BLaER1 (cell line): ENCODE data around the gene DEFB113.
A peak's percentile ranks its signal among the peaks of the same experiment; 100 is the strongest.

Experiments used
- H3K27ac ChIP-seq: shearing (Covaris generic); formaldehyde crosslinking; 2 replicates; pipeline ENCODE4 v1.8.1; 2022
- H3K27me3 ChIP-seq: shearing (Covaris generic); formaldehyde crosslinking; 2 replicates; pipeline ENCODE4 v1.8.1; 2022
- H3K36me3 ChIP-seq: shearing (Covaris generic); formaldehyde crosslinking; 2 replicates; pipeline ENCODE4 v1.8.1; 2022
- H3K4me1 ChIP-seq: shearing (Covaris generic); formaldehyde crosslinking; 2 replicates; pipeline ENCODE4 v1.8.1; 2022
- H3K4me2 ChIP-seq: shearing (Covaris generic); formaldehyde crosslinking; 2 replicates; pipeline ENCODE4 v1.8.1; 2022
- H3K4me3 ChIP-seq: shearing (Covaris generic); formaldehyde crosslinking; 2 replicates; pipeline ENCODE4 v1.8.1; 2022
- H3K9ac ChIP-seq: shearing (Covaris generic); formaldehyde crosslinking; 2 replicates; pipeline ENCODE4 v1.8.1; 2022
- H3K9me3 ChIP-seq: shearing (Covaris generic); formaldehyde crosslinking; 2 replicates; pipeline ENCODE4 v1.8.1; 2022
- H4K20me1 ChIP-seq: shearing (Covaris generic); formaldehyde crosslinking; 2 replicates; pipeline ENCODE4 v1.8.1; 2022
- Cebpa-rat ChIP-seq: shearing (Covaris generic); IDR thresholded peaks from 2 replicates; pipeline ENCODE4 v1.8.1; 2022

DEFB113 gene, protein sequence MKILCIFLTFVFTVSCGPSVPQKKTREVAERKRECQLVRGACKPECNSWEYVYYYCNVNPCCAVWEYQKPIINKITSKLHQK

DNA sequence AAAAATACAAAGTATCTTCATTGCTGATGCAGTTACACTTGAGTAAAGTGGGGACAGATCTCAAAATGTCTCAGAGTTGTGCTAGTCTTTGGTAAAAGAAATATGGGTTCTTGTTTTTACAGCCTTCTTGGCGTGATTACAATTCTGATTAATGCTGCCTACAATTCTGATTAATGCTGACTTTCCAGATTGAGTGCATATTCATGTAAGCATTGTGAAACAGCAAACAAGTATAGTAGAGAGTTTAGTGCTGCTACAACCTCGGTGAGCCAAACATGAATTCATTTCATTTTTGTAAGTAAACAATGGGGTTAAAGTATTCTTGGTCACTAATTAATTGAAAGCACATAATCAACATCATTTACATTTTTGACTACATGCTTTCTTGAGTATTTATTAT is at the start of gene DEFB113:
Gene DEFB113 (minus strand): TSS at position 21 of the 400 bp plus-strand sequence. CDS start 0 bp downstream, at position 21.
- Histone ChIP-seq H4K20me1 (no peaks in the 10 kb centered on the region), H3K4me2 (no peak within 1 kb of the TSS), H3K9ac (no peak within 1 kb of the TSS), H3K4me3 (no peak within 1 kb of the TSS), H3K36me3 (no peaks in the 10 kb centered on the region), H3K27me3 (no peaks in the 10 kb centered on the region), H3K27ac (no peak within 1 kb of the TSS), H3K4me1 (no peaks in the 10 kb centered on the region), H3K9me3 (no peaks in the 10 kb centered on the region)
- no peak for TF ChIP-seq Cebpa-rat

GRCh38 chr6:50007819-50008218 is 38.4 kb upstream of the DEFB113 start:
- no peak for TF ChIP-seq Cebpa-rat
- Histone ChIP-seq H3K36me3 (no peaks in the 10 kb centered on the region), H3K4me1 (no peaks in the 10 kb centered on the region)

DNA sequence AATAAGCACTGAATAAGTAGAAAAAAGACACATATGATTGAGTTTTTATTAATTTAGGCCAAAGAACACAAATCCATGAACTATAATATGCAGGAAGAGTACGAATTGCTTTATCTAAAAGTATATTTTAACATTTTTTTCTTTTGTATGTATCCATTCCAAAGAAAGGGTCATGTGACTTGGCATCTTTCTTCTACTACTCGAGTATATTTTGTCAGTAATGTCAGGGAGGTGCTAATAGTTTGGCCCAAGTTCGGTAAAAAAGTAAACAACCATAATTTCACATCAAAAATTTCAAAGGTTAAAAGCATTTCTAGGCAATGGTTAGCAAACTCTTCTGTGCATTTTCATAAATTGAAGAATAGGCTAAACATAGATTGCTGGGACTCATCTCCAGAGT is 33.7 kb upstream of the DEFB113 start:
- no peak for TF ChIP-seq Cebpa-rat
- no peaks in the 10 kb centered on the region for H3K4me1 ChIP-seq
- H3K27ac ChIP-seq: no peak overlapping the region
- no peaks in the 10 kb centered on the region for H3K27me3 ChIP-seq
- H3K36me3 ChIP-seq: no peaks in the 10 kb centered on the region
- no peak overlapping the region for H3K4me3 ChIP-seq
- no peaks in the 10 kb centered on the region for H4K20me1 ChIP-seq
- no peak overlapping the region for H3K9ac ChIP-seq
- no peak overlapping the region for H3K4me2 ChIP-seq
- no peaks in the 10 kb centered on the region for H3K9me3 ChIP-seq

More at GRCh38 chr6:50007819-50008218, 38.4 kb upstream of the DEFB113 start:
- H4K20me1 ChIP-seq: no peaks in the 10 kb centered on the region
- H3K4me2 ChIP-seq: no peak overlapping the region
- H3K27me3 ChIP-seq: no peaks in the 10 kb centered on the region
- H3K9ac ChIP-seq: no peak overlapping the region
- H3K27ac ChIP-seq: no peak overlapping the region
- no peak overlapping the region for H3K4me3 ChIP-seq
- H3K9me3 ChIP-seq: no peaks in the 10 kb centered on the region

- no peak overlapping the region for H3K27ac ChIP-seq
- H4K20me1 ChIP-seq: no peaks in the 10 kb centered on the region
- no peak overlapping the region for H3K4me3 ChIP-seq
- H3K9me3 ChIP-seq: no peaks in the 10 kb centered on the region
- no peaks in the 10 kb centered on the region for H3K27me3 ChIP-seq
- no peak overlapping the region for H3K4me2 ChIP-seq
- H3K4me1 ChIP-seq: no peaks in the 10 kb centered on the region
- no peak overlapping the region for H3K9ac ChIP-seq
- no peaks in the 10 kb centered on the region for H3K36me3 ChIP-seq
- no peak for TF ChIP-seq Cebpa-rat
Measured at GRCh38 chr6:49995278-49995677, 25.9 kb upstream of the DEFB113 start.

DNA sequence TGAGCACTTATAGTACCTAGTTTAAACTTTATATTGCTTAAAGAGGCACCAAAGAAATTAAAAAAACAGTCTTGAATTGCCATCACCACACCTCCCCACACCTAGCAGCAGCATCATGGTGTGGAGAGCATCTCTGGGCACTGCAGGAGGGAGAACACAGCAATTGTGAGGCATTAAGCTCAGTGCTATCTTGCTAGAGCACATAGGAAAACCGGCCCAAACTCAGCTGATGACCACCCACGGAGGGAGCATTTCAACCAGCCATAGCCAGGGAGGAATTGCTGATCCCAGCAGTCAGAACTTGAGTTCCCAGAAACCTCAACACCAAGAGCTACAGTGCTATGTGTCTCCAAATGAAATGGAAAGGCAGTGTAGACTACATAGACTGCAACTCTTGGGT is 19.5 kb upstream of the DEFB113 start:
- no peak overlapping the region for H3K27ac ChIP-seq
- no peak for TF ChIP-seq Cebpa-rat
- H3K4me3 ChIP-seq: no peak overlapping the region
- no peaks in the 10 kb centered on the region for H3K27me3 ChIP-seq
- H3K4me2 ChIP-seq: no peak overlapping the region
- H3K9me3 ChIP-seq: no peaks in the 10 kb centered on the region
- no peak overlapping the region for H3K9ac ChIP-seq
- no peaks in the 10 kb centered on the region for H3K4me1 ChIP-seq
- H3K36me3 ChIP-seq: no peaks in the 10 kb centered on the region
- no peaks in the 10 kb centered on the region for H4K20me1 ChIP-seq

- no peaks in the 10 kb centered on the region for H3K36me3 ChIP-seq
- no peak overlapping the region for H3K27ac ChIP-seq
- no peak overlapping the region for H3K9ac ChIP-seq
- H3K27me3 ChIP-seq: no peaks in the 10 kb centered on the region
- H3K4me3 ChIP-seq: no peak overlapping the region
- no peaks in the 10 kb centered on the region for H3K9me3 ChIP-seq
- H3K4me1 ChIP-seq: no peaks in the 10 kb centered on the region
- TF ChIP-seq Cebpa-rat: no peak
- no peak overlapping the region for H3K4me2 ChIP-seq
- H4K20me1 ChIP-seq: no peaks in the 10 kb centered on the region
Measured at GRCh38 chr6:49987749-49988148, 18.3 kb upstream of the DEFB113 start.

GRCh38 chr6:49986551-49986950 is 17.1 kb upstream of the DEFB113 start:
- H3K4me3 ChIP-seq: no peak overlapping the region
- no peak overlapping the region for H3K9ac ChIP-seq
- H3K4me1 ChIP-seq: no peaks in the 10 kb centered on the region
- H3K27me3 ChIP-seq: no peaks in the 10 kb centered on the region
- H3K4me2 ChIP-seq: no peak overlapping the region
- no peaks in the 10 kb centered on the region for H4K20me1 ChIP-seq
- H3K27ac ChIP-seq: no peak overlapping the region
- H3K36me3 ChIP-seq: no peaks in the 10 kb centered on the region
- no peaks in the 10 kb centered on the region for H3K9me3 ChIP-seq
- no peak for TF ChIP-seq Cebpa-rat

DNA sequence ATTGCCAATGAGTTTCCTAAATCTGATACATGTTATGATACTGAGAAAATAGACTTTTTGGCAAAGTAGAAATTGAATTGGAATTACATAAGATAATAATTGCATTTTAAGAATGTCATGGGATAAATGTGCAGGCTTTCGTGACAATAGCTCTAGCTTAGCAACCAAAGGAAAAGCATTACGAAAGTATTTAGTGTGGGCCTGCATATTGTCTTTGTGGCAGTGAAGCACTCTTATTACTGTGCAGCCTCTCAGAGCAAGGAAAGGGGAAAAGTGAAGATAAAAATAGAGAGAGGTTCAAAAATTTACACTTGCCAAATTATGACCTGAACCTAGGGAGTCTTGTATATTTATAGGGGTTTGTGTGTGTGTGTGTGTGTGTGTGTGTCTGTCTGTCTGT is 12.6 kb upstream of the DEFB113 start:
- no peaks in the 10 kb centered on the region for H3K27me3 ChIP-seq
- H3K36me3 ChIP-seq: no peaks in the 10 kb centered on the region
- no peaks in the 10 kb centered on the region for H3K9me3 ChIP-seq
- peaks cover 17% of the 10 kb centered on the region for H3K4me1 ChIP-seq
- H4K20me1 ChIP-seq: no peaks in the 10 kb centered on the region
- no peak overlapping the region for H3K4me3 ChIP-seq
- H3K4me2 ChIP-seq: no peak overlapping the region
- TF ChIP-seq Cebpa-rat: no peak
- H3K9ac ChIP-seq: no peak overlapping the region
- H3K27ac ChIP-seq: no peak overlapping the region

DNA sequence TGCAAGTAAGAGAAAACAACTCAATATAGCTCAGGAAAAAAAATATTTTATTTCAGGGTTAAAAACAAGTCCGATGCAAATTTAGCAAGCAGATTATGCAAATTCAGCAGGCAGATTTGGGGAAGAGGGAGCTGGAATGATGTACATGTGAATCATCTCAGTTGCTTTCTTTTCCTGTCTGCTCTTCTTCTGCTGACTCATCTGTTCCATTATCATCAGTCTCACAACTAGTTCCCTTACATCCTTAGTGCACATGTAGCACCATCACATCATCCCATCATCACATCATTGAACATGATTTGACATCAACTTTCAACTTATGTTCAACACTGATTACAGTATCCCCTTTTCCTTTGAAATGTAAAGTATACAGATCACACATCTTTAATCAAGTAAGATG is 11.5 kb upstream of the DEFB113 start:
- H3K4me2 ChIP-seq: no peak overlapping the region
- H3K27me3 ChIP-seq: no peaks in the 10 kb centered on the region
- H3K9me3 ChIP-seq: no peaks in the 10 kb centered on the region
- TF ChIP-seq Cebpa-rat: no peak
- no peaks in the 10 kb centered on the region for H4K20me1 ChIP-seq
- H3K4me3 ChIP-seq: no peak overlapping the region
- no peak overlapping the region for H3K27ac ChIP-seq
- H3K36me3 ChIP-seq: no peaks in the 10 kb centered on the region
- no peak overlapping the region for H3K9ac ChIP-seq
- H3K4me1 ChIP-seq: peaks cover 17% of the 10 kb centered on the region

GRCh38 chr6:49979584-49979983 is 10.2 kb upstream of the DEFB113 start:
- H3K36me3 ChIP-seq: no peaks in the 10 kb centered on the region
- H3K9ac ChIP-seq: no peak overlapping the region
- H3K27ac ChIP-seq: no peak overlapping the region
- H3K4me1 ChIP-seq: peaks cover 17% of the 10 kb centered on the region
- H3K4me2 ChIP-seq: peak overlapping the region; percentile 40
- H3K27me3 ChIP-seq: no peaks in the 10 kb centered on the region
- TF ChIP-seq Cebpa-rat: no peak
- H4K20me1 ChIP-seq: no peaks in the 10 kb centered on the region
- no peak overlapping the region for H3K4me3 ChIP-seq
- H3K9me3 ChIP-seq: no peaks in the 10 kb centered on the region
